Measurements from ENCODE around the gene PTTG1IP2.

DNA sequence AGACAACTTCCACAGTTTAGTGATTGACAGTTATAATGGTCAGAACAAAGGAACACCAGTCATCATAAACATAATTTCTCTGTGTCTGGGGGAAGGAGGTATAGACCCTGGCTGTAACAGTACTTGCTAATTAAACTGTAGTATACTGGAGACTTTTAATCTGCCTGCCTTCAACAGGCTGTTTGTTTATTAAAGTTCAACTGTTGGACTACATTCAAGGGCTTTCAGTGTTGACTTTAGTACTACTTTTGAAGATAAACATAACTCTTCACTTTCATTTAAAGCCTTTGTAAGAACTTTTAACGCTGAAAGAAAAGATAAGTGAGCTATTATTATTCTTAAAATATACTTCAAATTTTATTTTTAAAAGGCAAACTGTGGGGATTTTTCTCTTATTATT lies 15.5 kb upstream of the PTTG1IP2 start:
- TF ChIP-seq, protein P1, sequence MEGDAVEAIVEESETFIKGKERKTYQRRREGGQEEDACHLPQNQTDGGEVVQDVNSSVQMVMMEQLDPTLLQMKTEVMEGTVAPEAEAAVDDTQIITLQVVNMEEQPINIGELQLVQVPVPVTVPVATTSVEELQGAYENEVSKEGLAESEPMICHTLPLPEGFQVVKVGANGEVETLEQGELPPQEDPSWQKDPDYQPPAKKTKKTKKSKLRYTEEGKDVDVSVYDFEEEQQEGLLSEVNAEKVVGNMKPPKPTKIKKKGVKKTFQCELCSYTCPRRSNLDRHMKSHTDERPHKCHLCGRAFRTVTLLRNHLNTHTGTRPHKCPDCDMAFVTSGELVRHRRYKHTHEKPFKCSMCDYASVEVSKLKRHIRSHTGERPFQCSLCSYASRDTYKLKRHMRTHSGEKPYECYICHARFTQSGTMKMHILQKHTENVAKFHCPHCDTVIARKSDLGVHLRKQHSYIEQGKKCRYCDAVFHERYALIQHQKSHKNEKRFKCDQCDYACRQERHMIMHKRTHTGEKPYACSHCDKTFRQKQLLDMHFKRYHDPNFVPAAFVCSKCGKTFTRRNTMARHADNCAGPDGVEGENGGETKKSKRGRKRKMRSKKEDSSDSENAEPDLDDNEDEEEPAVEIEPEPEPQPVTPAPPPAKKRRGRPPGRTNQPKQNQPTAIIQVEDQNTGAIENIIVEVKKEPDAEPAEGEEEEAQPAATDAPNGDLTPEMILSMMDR (IDR thresholded peaks at IDR 0.05): no peak
- no peak for TF ChIP-seq POLR2A (IDR thresholded peaks at IDR 0.05)
